ENCODE measurements around the gene MYOF. TPM values are rescaled to one million over a fixed set of nuclear protein-coding genes. Genes with fewer than 3 reads are reported as not detected.

Gene MYOF
- total RNA-seq, 2 experiments from 2014 or later: 22.1 to 22.8 TPM

Other genes starting within 250 kb of the MYOF start
- 10 to 100 TPM; 47.6 to 52.0 TPM for gene CEP55, start 14.3 kb upstream of the MYOF start, total RNA-seq
- not detected for gene FFAR4, start 84.3 kb upstream of the MYOF start, total RNA-seq
- gene RBP4, start 118.9 kb upstream of the MYOF start, total RNA-seq: not detected
- gene PDE6C, start 130.2 kb upstream of the MYOF start, total RNA-seq: not detected
- gene FRA10AC1, start 220.3 kb upstream of the MYOF start, total RNA-seq: 10 to 100 TPM; 13.9 to 15.9 TPM

Data from activated naive CD8-positive, alpha-beta T cell treated with anti-CD3 and anti-CD28 coated beads for 36 hours (primary cell).